Loucy (cell line): ENCODE data around the gene TPCN2.

Source experiments
- H2AFZ ChIP-seq: fragments of 200-600 bp; sonication (generic); 2 replicates; pipeline ENCODE4 v1.6.0; 2016; ENCODE audit warnings: antibody characterized with exemption, mild to moderate bottlenecking, low read length, moderate library complexity
- H3F3A ChIP-seq: fragments of 200-600 bp; 2 replicates; pipeline ENCODE4 v1.6.0; 2016; ENCODE audit warnings: antibody characterized with exemption, low read depth, mild to moderate bottlenecking
- H3K27me3 ChIP-seq: fragments of 200-600 bp; sonication (generic); 2 replicates; pipeline ENCODE4 v1.6.1; 2014; ENCODE audit warnings: low read length, mild to moderate bottlenecking; ENCODE audit not compliant: insufficient read depth, poor library complexity, severe bottlenecking
- H3K36me3 ChIP-seq: fragments of 200-600 bp; sonication (generic); 2 replicates; pipeline ENCODE4 v1.6.1; 2016; ENCODE audit warnings: low read length; ENCODE audit not compliant: insufficient read depth
- H3K4me1 ChIP-seq: fragments of 200-600 bp; sonication (generic); 2 replicates; pipeline ENCODE4 v1.5.1; 2014; ENCODE audit warnings: low read length, mild to moderate bottlenecking; ENCODE audit not compliant: insufficient read depth, poor library complexity, severe bottlenecking
- H3K4me2 ChIP-seq: fragments of 200-600 bp; sonication (generic); 2 replicates; pipeline ENCODE4 v1.6.0; 2014; ENCODE audit warnings: antibody characterized with exemption, low read length, low read depth, mild to moderate bottlenecking; ENCODE audit not compliant: poor library complexity, severe bottlenecking
- H3K4me3 ChIP-seq: fragments of 200-600 bp; sonication (generic); 2 replicates; pipeline ENCODE4 v1.5.1; 2014; ENCODE audit warnings: low read length, mild to moderate bottlenecking, mixed read lengths; ENCODE audit not compliant: poor library complexity, severe bottlenecking
- H3K79me2 ChIP-seq: fragments of 200-600 bp; sonication (generic); 2 replicates; pipeline ENCODE4 v1.6.1; 2014; ENCODE audit warnings: low read length; ENCODE audit not compliant: insufficient read depth
- H3K9ac ChIP-seq: fragments of 200-600 bp; sonication (generic); 2 replicates; pipeline ENCODE4 v1.6.0; 2014; ENCODE audit warnings: mild to moderate bottlenecking, low read depth, low read length, moderate library complexity; ENCODE audit not compliant: poor library complexity, severe bottlenecking
- H3K9me2 ChIP-seq: fragments of 200-600 bp; sonication (generic); replicated peaks from 2 replicates; pipeline ENCODE4 v1.6.1; 2016; ENCODE audit warnings: low read depth, low read length, mixed read lengths
- H3K9me3 ChIP-seq: fragments of 200-600 bp; sonication (generic); 2 replicates; pipeline ENCODE4 v1.6.1; 2014; ENCODE audit warnings: mild to moderate bottlenecking, antibody characterized with exemption, low read length, low read depth; ENCODE audit not compliant: insufficient read depth
- H4K20me1 ChIP-seq: fragments of 200-600 bp; sonication (generic); 2 replicates; pipeline ENCODE4 v1.6.0; 2014; ENCODE audit warnings: antibody characterized with exemption, low read length, mild to moderate bottlenecking; ENCODE audit not compliant: insufficient read depth, poor library complexity, severe bottlenecking
- CTCF ChIP-seq: fragments of 200-600 bp; sonication (generic); conservative IDR thresholded peaks from 2 replicates; pipeline ENCODE4 v1.5.1; 2014; ENCODE audit warnings: mild to moderate bottlenecking, antibody characterized with exemption, low read length
- EZH2phosphoT487 ChIP-seq: fragments of 200-600 bp; IDR thresholded peaks from 2 replicates; pipeline ENCODE4 v1.6.1; 2018; ENCODE audit warnings: antibody characterized with exemption, mild to moderate bottlenecking, moderate library complexity, borderline replicate concordance

TPCN2 gene

GRCh38 chr11:69053546-69054396 is 5.0 kb downstream of the TPCN2 start:
- Histone ChIP-seq H4K20me1 (peaks cover 39% of the 10 kb centered on the region), H3K36me3 (peaks cover 3% of the 10 kb centered on the region; the same call in 1 of the 2 replicates), H3K4me2 (peak overlapping the region; percentile 87), H3K27me3 (no peaks in the 10 kb centered on the region), H3F3A (no peaks in the 10 kb centered on the region), H3K9ac (no peak overlapping the region), H3K79me2 (peaks cover 78% of the 10 kb centered on the region), H3K9me2 (no peaks in the 10 kb centered on the region), H3K9me3 (no peaks in the 10 kb centered on the region), H3K4me1 (peaks cover 68% of the 10 kb centered on the region), H2AFZ (no peak overlapping the region), H3K4me3 (no peak overlapping the region)
- TF ChIP-seq EZH2phosphoT487, result no peak
- TF ChIP-seq CTCF, result no peak

- no peak overlapping the region for H2AFZ ChIP-seq
- H3F3A ChIP-seq, result no peaks in the 10 kb centered on the region
- no peak for TF ChIP-seq CTCF
- no peak overlapping the region for H3K4me3 ChIP-seq
- H3K9me2 ChIP-seq, result no peaks in the 10 kb centered on the region
- H3K4me1 ChIP-seq, result peaks cover 66% of the 10 kb centered on the region
- H3K9me3 ChIP-seq, result no peaks in the 10 kb centered on the region
- peak overlapping the region; percentile 53 for H3K9ac ChIP-seq
- peaks cover 32% of the 10 kb centered on the region for H4K20me1 ChIP-seq
- peaks cover 3% of the 10 kb centered on the region; the same call in 1 of the 2 replicates for H3K36me3 ChIP-seq
- H3K79me2 ChIP-seq, result peaks cover 70% of the 10 kb centered on the region
- no peak overlapping the region for H3K4me2 ChIP-seq
- H3K27me3 ChIP-seq, result no peaks in the 10 kb centered on the region
These were observed 5.9 kb downstream of the TPCN2 start for GRCh38 chr11:69054397-69055211.

GRCh38 chr11:69055212-69055586 is 6.5 kb downstream of the TPCN2 start:
- peaks cover 31% of the 10 kb centered on the region for H4K20me1 ChIP-seq
- peaks cover 3% of the 10 kb centered on the region; the same call in 1 of the 2 replicates for H3K36me3 ChIP-seq
- no peaks in the 10 kb centered on the region for H3F3A ChIP-seq
- TF ChIP-seq CTCF (no peak), EZH2phosphoT487 (no peak)
- H3K4me3 ChIP-seq, result no peak overlapping the region
- H3K9ac ChIP-seq, result peak overlapping the region; percentile 53
- H3K27me3 ChIP-seq, result no peaks in the 10 kb centered on the region
- no peak overlapping the region for H2AFZ ChIP-seq
- H3K79me2 ChIP-seq, result peaks cover 65% of the 10 kb centered on the region
- H3K4me1 ChIP-seq, result peaks cover 60% of the 10 kb centered on the region
- no peaks in the 10 kb centered on the region for H3K9me2 ChIP-seq
- no peaks in the 10 kb centered on the region for H3K9me3 ChIP-seq
- peak overlapping the region; percentile 66 for H3K4me2 ChIP-seq
